CD4-positive, alpha-beta T cell treated with Interleukin-10 for 1 hour (primary cell): ENCODE results near the gene MINDY2.
"Not testable (repeated sequence)": the region's sequence is repeated elsewhere in the genome, so short reads cannot be mapped to it uniquely, and the experiment has no call there.

Source experiments
- DNase-seq: peaks from one replicate; pipeline ENCODE4 v3.0.0-alpha.2; 2020

The MINDY2 gene

DNA sequence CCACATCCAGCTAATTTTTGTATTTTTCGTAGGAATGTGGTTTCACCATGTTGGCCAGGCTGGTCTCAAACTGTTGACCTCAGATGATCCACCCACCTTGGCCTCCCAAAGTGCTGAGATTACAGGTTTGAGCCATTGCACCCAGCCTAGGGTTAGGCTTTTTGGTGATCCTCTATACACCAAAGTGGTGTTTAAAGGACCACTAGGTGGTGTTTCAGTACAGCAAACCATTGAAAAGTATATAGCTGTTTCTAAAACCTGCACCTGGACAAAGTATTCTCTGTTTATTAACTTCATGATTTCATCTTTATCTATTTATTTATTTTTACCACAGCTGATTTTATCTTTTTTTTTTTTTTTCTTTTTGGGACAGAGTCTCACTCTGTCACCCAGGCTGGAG is 68.4 kb downstream of the MINDY2 start:
- DNase-seq = no peak

DNA sequence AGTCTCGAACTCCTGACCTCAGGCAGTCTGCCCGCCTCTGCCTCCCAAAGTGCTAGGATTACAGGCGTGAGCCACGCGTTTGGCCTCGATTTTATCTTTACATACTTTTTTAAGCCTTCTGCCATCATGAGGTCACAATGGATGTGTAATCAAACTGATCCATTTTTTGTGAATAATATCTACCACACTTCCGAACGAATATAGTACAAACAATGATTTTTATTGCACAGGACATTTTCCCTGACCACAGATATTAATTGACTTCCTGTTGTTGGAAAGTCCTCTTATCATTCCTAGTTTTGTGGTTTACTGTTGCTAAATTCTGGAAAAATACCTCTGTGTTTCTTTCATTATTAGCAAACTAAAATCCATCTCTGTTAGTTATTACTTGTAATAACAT is 68.9 kb downstream of the MINDY2 start:
- no peak for DNase-seq

DNA sequence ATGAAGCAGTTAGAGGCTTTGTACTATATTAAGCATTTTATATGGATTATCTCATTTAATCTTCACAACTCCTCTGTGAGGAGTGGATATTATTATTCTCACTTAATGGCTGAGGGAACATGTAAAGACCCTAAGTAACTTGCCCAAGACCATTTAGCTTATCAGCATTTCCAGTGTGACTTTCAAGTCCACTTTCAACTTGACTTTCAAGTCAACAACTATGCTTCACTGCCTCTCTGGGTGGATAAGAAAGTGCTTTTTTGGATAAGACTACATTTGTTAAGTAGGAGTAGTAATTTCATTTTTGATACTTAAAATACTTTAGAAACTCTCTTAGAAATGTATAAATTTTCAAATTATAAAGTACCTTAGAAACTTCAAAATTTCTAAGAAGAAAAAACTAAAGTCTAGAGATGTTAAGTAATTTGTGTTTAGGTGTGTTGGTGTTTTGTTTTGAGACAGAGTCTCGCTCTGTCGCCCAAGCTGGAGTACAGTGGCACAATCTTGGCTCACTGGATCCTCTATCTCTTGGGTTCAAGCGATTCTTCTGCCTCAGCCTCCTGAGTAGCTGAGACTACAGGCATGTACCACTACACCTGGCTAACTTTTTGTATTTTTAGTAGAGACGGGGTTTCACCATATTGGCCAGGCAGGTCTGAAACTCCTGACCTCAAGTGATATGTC is 71.8 kb downstream of the MINDY2 start:
- no peak for DNase-seq

DNA sequence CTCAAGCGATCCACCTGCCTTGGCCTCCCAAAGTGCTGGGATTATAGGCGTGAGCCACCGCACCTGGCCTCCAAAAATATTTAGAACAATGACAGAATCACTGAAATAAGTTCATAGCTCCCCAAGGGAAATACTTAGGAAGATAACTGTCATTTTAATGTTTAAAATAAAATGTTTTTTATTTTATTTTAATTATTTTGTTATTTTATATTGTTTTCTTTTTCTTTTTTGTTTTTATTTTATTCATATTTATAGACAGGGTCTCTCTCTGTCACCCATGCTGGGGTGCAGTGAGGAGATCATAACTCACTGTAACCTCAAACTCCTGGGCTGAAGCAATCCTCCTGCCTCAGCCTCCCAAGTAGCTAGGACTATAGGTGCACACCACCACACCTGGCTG is 80.1 kb downstream of the MINDY2 start:
- DNase-seq = not testable (repeated sequence)

DNA sequence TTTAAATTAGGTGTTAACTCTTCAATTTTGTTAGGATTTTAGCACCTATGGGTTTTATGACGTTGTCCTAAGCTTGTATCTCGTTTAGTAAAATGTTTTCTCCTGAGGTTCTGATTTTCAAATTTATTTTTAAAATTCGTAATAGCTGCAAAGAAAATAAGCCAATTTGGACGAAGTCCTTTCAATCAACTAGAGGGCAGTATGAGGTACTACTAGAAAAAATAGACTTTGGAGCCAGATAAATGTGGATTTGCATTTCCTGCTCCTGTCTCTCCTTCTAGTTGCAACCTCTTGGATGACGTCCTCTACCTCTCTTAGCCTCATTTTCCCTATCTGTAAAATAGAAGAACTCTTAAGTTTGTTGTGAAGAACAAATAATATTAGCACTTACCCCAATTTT is 81.2 kb downstream of the MINDY2 start:
- no peak for DNase-seq

DNA sequence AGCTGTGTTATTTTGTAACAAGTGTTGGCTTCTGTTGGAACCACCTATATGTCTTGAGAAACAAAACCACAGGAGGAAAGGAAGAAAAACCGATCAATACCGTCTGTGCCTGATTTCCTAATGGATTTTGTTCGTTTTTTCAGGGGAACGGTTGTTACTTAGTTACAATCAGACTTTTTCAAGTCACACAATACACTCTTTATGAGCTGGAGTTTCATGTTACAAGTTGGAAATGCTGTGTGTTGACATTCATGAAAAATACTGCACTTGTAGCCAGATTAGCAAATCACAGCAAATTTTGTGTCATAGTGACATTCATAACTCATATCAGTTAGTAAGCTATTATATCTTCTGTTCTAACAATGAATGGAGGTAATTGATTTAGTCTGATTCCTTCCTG is 83.5 kb downstream of the MINDY2 start:
- DNase-seq = no peak

DNA sequence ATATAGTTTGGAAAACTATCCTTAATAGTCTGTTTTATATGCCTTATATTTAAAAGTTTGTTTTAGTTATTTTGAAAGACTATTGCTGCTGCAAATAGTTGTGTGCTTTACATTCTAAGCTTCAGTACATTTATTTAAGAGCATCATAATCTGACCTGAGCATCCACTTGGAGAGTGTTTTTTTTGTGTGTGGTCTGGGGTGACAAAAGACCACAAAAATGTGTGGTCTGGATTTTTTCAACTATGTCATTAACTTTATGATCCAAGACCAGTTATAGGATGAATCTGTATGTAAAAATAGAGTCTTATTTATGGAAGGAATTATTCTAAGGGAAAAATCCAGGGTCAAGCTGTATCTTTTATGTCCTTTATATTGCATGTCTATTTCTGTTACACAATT is 85.0 kb downstream of the MINDY2 start:
- no peak for DNase-seq

DNA sequence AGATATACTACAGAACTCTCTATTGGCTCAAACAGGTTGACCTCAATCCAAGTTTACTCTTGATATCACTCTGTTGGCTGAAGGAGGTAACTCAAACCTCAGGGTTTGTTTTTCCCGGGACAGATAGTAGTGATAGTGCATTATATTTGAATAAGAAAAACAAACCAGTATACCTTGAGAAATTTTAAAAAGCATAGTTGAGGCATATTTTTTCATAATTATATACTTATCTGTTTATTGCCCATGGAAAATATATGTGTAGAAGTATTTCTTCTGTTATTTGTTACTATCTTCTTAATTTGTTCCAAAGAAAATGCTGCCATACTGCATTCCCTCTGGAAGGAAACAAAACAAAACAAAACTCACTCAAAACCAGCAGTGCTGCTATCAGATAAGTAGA is 85.5 kb downstream of the MINDY2 start:
- DNase-seq = not testable (repeated sequence)

DNA sequence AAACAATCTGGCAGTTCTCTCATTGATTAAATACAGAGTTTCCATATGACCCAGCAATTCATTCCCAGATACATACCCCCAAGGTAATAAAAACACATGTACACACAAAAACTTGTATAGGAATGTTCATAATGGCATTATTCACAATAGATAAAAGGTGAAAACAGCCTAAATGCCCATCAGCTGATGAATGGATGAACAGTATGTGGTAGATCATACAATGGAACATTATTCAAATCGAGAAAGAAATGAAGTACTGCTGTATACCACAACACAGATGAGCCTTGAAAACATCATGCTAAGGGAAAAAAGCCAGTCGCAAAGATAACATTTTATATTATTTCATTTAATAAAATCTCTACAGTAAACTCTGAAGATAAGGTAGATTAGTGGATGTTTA is 91.2 kb downstream of the MINDY2 start:
- no peak for DNase-seq

DNA sequence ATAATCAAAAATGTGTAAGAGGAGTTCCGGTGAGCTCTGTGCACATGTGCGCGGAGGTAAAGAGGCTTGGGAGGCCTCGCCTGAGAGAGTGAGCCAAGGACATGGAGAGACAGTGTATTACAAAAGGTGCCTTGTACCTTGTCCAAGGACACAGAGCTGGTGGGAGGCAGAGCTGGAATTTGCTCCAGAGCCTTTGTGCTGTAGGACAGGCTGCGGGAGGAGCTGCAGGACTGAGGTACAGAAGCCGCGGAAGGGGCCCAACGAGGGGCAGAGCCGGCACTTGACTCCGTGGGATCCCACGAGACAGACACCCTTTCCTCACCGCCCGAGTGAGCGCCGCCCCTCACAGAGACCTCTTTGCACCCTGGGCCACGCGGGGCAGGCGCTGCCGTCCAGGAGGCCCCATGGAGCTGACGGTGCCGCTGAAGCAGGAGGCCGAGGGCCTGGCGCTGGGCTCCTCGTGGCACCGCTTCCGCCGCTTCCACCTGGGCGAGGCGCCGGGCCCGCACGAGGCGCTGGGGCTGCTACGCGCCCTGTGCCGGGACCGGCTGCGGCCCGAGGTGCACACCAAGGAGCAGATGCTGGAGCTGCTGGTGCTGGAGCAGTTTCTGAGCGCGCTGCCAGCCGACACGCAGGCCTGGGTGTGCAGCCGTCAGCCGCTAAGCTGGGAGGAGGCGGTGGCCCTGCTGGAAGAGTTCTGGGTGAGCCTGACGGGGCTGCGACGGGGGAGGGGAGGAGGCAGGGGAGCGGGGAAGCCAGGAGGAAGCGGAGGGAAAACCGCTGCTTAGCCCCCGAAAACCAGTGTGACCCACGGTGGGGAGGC is 93.7 kb downstream of the MINDY2 start:
- DNase-seq = no peak

DNA sequence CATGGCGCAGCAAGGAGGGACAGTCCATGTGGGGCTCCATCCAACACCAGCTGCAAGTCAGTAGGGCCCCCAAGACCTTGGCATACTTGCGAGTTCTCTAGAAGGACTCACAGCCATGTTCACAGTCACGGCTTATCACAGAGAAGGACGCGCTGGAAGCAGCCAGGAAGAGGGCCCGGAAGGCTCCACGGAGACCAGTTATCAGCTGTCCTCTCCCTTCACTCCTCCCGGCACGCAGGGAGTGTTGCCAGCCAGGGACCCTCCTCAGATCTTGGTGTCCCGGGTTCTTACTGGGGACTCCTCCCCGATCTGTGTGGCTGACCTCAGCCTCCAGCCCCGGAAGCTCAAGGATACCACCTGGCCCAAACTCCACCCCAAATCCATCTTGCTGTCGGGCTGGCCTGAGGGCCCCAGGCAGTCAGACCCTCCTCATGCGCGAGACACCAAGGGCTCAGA is 94.4 kb downstream of the MINDY2 start:
- DNase-seq = no peak

DNA sequence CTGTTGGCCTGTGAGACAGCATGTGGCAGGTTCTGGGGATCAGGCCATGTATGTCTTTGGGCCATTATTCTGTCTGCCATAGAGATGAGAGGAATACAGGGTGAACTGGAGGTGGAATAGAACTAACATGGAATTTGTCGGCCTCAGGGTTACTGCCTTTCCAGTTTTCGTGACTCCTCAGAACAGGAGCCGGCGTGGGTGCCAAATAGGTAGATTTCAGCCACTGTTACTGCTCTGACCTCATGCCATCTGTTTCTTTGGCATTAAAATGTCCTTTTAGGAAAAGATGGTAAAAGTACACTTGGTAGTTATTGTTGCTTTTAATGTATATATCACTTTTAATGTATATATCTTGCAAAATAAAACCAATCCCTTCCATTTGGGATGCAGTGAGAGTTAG is 96.8 kb downstream of the MINDY2 start:
- DNase-seq = no peak

DNA sequence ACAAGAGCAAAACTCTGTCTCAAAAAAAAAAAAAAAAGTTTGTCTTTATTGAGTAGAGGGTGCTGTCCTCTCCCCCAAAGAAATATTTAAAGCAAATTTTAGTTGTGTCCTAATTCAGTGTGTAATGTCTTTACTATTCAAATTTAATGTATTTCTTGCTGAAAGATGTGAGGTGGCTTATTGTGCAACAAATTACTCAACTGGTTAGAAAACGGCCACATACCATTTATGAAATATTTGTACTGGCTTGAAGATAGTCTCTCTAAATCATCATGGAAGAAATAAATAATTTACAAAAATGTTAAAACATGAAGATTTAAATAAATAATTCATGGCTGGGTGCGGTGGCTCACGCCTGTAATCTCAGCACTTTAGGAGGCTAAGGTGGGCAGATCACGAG is 99.3 kb downstream of the MINDY2 start:
- DNase-seq = no peak

DNA sequence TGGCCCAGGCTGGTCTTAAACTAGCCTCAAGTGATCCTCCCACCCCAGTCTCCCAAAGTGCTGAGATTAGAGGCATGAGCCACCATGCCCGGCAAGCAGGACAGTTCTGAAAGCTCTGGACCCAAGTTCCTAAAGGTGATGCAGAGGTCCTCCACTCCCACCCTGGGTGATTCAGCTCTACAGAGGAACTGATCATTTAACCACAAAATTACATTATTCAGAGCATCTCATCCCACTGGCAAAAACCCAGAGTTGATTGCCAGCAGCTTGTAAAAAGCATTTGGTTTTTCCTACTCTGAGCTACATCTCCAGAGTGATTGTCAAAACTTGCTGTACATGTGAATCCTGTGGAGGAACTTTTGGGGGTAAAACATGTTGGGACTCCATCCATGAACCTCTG is 102.2 kb downstream of the MINDY2 start:
- DNase-seq = no peak

DNA sequence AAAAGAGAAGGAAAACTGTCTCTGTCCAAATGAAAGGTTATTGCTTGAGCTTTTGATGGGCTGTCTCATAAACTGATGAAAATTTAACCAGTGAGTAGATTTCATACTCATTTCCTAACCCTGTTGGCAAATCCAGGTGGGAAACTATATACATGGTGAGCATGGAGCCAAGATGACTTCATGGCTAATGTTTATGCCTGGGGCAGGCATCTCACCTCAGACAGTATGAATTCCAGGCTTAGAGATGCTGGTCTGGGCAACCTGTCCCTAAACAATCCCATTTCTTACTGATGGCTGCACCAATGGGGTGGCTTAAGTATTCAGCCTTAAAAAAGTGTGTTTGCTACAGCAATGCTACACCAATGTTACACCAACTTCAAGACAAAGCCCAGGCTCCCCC is 104.2 kb downstream of the MINDY2 start:
- DNase-seq = no peak

DNA sequence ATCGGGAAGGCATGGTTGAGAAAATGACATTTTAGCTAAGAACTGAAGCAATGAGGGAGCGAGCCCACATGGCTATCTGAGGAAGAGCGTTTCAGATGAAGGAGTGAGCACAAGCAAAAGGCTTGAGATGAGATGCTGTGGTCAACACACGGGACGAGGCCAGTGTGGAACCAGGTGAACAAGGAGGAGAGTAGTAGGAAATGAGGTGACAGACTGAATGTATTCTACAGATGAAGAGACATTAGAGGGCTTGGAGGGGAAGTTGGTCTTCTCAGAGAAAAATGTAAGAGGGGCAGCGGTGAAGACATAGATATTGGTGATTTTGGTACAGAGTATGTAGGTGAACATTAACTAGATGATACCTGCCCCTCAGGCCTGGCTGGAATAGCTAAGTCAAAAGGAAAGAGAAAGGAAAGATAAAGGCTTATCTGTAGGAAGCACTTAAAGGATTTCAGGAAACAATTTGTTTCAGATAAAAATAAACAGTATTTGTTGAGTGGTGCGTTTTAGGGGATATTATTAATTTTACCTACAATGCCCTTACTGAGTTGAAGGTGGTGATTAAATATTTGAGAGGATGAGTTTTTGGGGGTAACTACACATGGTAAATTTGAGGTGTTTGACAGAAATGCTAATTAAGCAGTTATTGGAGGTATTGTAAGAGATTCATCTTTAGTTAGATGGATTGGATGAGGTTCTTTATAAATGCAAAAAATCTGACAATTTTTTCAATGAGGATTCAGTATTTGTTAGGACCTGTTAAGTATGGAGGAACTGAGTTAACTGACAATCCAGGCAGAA is 105.4 kb downstream of the MINDY2 start:
- DNase-seq = no peak

DNA sequence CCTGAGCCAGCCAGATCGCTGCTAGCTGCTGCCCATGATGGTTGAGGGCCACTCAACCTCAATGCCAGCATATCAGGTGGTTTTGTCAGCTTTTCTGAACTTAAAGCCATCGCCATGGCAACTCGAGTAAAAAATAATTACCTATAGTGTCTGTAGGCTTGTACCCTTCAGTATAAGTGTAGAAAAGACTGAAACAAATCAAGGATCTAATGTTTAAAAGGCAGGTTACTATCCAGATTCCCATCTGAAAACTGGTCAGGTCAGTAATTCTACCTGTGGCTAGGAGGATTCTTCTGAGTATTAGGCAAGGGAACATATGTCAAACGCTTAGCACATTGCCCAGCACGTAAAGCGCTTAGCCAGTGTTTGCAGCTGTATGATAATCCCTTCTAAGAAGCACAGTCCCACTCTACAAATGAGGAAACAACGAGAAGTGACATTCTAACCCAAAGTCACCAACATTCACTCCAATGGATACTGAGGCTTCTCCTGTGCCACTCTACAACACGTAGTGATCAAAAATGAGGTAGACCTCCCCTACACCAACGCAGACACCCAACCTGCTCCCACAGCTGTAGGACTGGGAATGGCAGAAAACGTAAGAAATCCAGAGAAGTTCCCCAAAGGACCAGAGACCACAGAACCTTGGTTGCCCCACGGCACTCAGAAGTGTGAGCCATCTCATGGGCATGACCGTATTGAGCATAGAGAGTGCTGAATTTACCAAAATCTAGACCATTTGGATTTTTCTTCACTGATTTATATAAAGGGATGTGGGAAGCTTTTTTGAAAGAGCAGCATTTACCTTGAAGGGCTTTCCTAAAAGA is 107.1 kb downstream of the MINDY2 start:
- no peak for DNase-seq

DNA sequence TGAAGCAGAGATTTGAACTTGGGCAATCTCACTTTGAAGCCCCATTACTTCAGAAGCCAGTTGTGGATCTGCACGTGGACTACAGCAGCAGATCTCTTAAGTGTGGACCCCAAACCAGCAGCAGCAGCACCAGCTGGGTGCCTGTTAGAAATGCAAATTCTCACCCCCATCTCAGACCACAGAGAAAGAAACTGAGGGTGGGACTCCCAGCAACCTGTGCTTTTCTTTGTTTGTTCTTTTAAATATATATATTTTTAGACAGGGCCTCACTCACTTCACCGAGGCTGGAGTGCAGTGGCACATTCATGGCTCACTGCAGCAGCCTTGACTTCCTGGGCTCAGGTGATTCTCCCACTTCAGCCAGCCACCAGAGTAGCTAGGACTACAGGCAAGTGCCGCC is 109.2 kb downstream of the MINDY2 start:
- DNase-seq = no peak

DNA sequence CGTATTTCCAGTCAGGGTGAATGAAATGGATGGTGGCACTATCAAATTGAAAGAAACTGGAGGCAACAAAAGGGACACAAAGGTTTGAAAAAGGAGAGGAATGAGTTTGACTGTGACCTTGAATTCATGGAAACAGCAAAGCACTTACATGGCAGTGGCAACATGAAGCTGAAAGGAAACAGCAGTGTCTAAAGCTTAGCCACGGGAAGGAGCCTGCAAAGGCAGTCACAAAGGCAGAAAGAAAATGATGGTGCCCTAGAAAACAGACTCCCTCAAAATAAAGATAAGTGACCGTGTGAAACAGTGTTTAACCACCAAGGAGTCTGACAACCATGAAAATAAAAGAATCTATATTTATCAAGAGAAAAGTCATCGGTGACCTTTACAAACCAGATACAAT is 111.1 kb downstream of the MINDY2 start:
- DNase-seq = no peak

DNA sequence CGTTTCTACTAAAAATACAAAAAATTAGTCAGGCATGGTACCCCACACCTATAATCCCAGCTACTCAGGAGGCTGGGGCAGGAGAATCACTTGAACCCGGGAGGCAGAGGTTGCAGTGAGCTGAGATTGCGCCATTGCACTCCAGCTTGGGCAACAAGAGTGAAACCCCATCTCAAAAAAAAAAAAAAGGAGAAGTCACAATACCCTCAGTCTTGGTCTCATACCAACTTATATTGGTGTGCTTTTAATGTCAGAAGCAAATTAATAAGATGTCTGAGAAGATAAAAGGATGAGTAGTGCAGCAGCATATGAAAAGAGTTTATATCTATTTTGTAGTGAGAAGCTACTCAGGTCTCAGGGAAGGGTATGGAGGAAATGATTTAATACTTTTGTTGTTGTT is 112.8 kb downstream of the MINDY2 start:
- not testable (repeated sequence) for DNase-seq

DNA sequence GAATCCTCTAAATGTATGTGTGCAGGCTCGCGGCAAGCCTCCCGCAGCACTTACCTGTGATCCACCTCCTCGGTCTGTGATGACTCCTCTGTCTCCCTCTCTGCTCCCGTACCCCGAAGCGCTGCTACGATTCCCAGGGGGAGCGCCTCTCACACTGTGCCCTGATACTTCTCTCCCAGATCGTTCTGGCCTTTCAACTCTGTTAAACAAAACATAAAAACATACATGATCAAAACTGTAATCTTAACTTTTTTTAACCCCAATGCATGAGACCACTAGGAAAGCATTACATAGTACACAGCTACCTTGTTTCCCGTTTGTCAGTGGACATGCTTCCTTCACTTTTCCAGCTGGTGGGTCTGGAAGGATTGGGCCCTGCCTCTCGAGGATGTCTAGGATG is 115.8 kb downstream of the MINDY2 start:
- no peak for DNase-seq

DNA sequence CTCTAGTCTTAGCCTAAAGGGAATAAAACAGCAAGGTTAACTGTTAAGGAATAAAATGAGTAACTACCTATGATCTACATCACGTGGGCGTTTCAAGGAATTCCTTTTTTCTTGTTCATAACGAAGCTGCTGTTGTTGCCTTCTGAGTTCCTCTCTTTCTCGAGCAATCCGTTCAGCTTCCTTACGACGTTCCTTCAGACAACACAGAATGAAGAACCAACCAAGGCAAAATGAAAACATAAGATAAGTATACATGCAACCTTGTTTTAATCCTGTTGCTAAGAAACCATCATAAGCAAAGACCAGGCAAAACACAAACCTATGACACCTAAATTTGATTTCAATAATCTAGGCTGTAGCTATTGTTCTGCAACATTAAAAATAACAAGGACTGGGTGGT is 118.3 kb downstream of the MINDY2 start:
- DNase-seq = no peak

DNA sequence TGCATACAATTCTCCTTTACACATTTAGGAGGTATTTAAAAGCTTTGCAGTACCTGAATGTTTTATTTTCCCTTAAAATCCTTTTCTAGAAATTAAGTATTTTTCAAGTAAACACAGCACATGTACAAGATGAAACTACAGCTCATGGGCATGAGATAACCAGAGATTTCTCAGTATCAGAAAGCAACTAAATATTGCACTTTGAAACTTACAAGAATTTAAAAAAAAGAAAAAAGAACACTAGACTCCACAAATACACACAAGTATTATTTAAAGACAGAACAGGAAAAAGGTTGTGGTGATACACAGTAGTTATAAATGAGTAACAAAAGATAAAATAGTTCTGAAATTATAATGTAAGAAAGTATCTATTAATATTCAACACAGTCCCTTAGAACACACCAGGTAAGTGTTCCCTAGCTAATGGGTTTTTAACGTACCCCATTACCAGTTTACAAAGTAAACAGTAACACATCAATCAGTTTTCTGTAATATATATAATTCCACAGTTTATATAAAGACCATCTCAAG is 127.1 kb downstream of the MINDY2 start:
- no peak for DNase-seq
